B cell (primary cell): ENCODE results near the gene MRPL36. TPM values are rescaled to one million over a fixed set of nuclear protein-coding genes. Genes with fewer than 3 reads are reported as not detected.

Experiments used
- ATAC-seq: fragments of 200-7000 bp; cut with Tn5 transposase; one replicate; pipeline ENCODE4 v1.10.0; 2021; ENCODE audit warnings: low read depth, mild to moderate bottlenecking, moderate number of reproducible peaks, moderate library complexity
- CTCF ChIA-PET: fragments of 350-600 bp; sonication (Branson Sonifier 250); formaldehyde crosslinking; loops from one replicate; lab custom pipeline; 2021; ENCODE audit warnings: antibody characterized with exemption, inconsistent platforms; lab: Charles Lee
- POLR2A ChIA-PET: fragments of 350-600 bp; sonication (Branson Sonifier 250); formaldehyde crosslinking; loops from one replicate; lab custom pipeline; 2021; ENCODE audit warnings: antibody characterized with exemption; lab: Charles Lee
- DNase-seq: peaks from one replicate; pipeline ENCODE4 v3.0.0; 2013
- H2AFZ ChIP-seq: 2 replicates; pipeline ENCODE4 v1.6.1; 2012; ENCODE audit warnings: mild to moderate bottlenecking, low read depth, low read length; ENCODE audit not compliant: insufficient read depth, poor library complexity, severe bottlenecking
- H3K27ac ChIP-seq, 2 donors: 1 replicate in 1 of 2; 2 replicates in 1 of 2; pipeline ENCODE4 v1.5.1; 2012 to 2013; ENCODE audit warnings: low read length in 2 of 2, mild to moderate bottlenecking in 2 of 2, moderate library complexity in 1 of 2
- H3K27me3 ChIP-seq, 4 experiments: fragments of 200-600 bp in 1 of 4; sonication (generic) in 1 of 4; replicated peaks in 1 of 4; 1 replicate in 2 of 4; 2 replicates in 2 of 4; pipeline versions ENCODE4 v1.6.1 to v1.7.0; 2013 to 2016; ENCODE audit warnings: low read length in 3 of 4, mild to moderate bottlenecking in 2 of 4, mixed read lengths in 1 of 4, moderate library complexity in 1 of 4; ENCODE audit not compliant: insufficient read depth in 4 of 4, control insufficient read depth in 3 of 4; ENCODE audit errors: control extremely low read depth in 1 of 4
- H3K36me3 ChIP-seq, 2 experiments: replicated peaks in 1 of 2; 1 replicate in 1 of 2; 2 replicates in 1 of 2; pipeline versions ENCODE4 v1.6.1 to v1.7.1; 2013; ENCODE audit warnings: low read length in 1 of 2; ENCODE audit not compliant: insufficient read depth in 2 of 2, control insufficient read depth in 1 of 2; ENCODE audit errors: control extremely low read depth in 1 of 2, extremely low read depth in 1 of 2
- H3K4me1 ChIP-seq, 2 donors: fragments of 200-600 bp in 1 of 2; sonication (generic) in 1 of 2; 1 replicate in 1 of 2; 2 replicates in 1 of 2; pipeline versions ENCODE4 v1.5.1 to v1.6.1; 2013 to 2017; ENCODE audit warnings: low read length in 2 of 2; ENCODE audit not compliant: control insufficient read depth in 2 of 2, insufficient read depth in 2 of 2
- H3K4me2 ChIP-seq: replicated peaks from 2 replicates; pipeline ENCODE3; 2012; ENCODE audit warnings: mild to moderate bottlenecking, low read depth, low read length; ENCODE audit not compliant: poor library complexity, severe bottlenecking
- H3K4me3 ChIP-seq, 5 experiments: fragments of 200-600 bp in 1 of 5; sonication (generic) in 1 of 5; 1 replicate in 3 of 5; 2 replicates in 2 of 5; pipeline versions ENCODE4 v1.5.1 to v1.7.0; 2011 to 2016; ENCODE audit warnings: low read length in 4 of 5, mild to moderate bottlenecking in 4 of 5, low read depth in 2 of 5, control low read depth in 1 of 5, moderate library complexity in 1 of 5; ENCODE audit not compliant: insufficient read depth in 1 of 5; ENCODE audit errors: control extremely low read depth in 1 of 5, extremely low read depth in 1 of 5
- H3K79me2 ChIP-seq: fragments of 200-600 bp; sonication (generic); one replicate; pipeline ENCODE4 v1.6.0; 2016; ENCODE audit warnings: low read length; ENCODE audit not compliant: control insufficient read depth, insufficient read depth
- H3K9ac ChIP-seq: fragments of 200-600 bp; sonication (generic); 2 replicates; pipeline ENCODE4 v1.6.1; 2017; ENCODE audit warnings: mild to moderate bottlenecking, low read length, moderate library complexity
- H3K9me3 ChIP-seq, 3 donors: one replicate each; pipeline versions ENCODE4 v1.6.1 to v1.7.1; 2013; ENCODE audit warnings: low read length in 2 of 3; ENCODE audit not compliant: control insufficient read depth in 2 of 3, insufficient read depth in 1 of 3; ENCODE audit errors: control extremely low read depth in 1 of 3
- H4K20me1 ChIP-seq: 2 replicates; pipeline ENCODE4 v1.6.0; 2012; ENCODE audit warnings: mild to moderate bottlenecking, low read length; ENCODE audit not compliant: insufficient read depth, control insufficient read depth, poor library complexity, severe bottlenecking
- H3K27ac Mint-ChIP-seq: one replicate; pipeline ENCODE4 v1.8.0; 2021; ENCODE audit warnings: mixed read lengths
- H3K27me3 Mint-ChIP-seq: one replicate; pipeline ENCODE4 v1.8.0; 2021; ENCODE audit warnings: mixed read lengths
- H3K4me1 Mint-ChIP-seq: one replicate; pipeline ENCODE4 v1.8.0; 2021; ENCODE audit warnings: mixed read lengths
- H3K4me3 Mint-ChIP-seq: one replicate; pipeline ENCODE4 v1.8.0; 2021; ENCODE audit warnings: mixed read lengths
- H3K9me3 Mint-ChIP-seq: one replicate; pipeline ENCODE4 v1.8.0; 2022; ENCODE audit warnings: mixed read lengths; ENCODE audit not compliant: insufficient read depth
- EZH2 ChIP-seq: IDR thresholded peaks from 2 replicates; pipeline ENCODE4 v1.6.1; 2012; ENCODE audit warnings: borderline replicate concordance, low read depth, mild to moderate bottlenecking, moderate library complexity, low read length; ENCODE audit not compliant: insufficient read depth, poor library complexity, severe bottlenecking
- WGBS: methylation state at CpG from one replicate; pipeline ENCODE4 v1.1.5; 2013; ENCODE audit warnings: missing lambda C conversion rate; ENCODE audit not compliant: insufficient coverage; 5-methylcytosine and 5-hydroxymethylcytosine counted together
- intact Hi-C: fragments of 100-400 bp; cut with micrococcal nuclease; formaldehyde crosslinking; loops from one replicate; pipeline ENCODE4 v1.10.0; 2022
- polyA plus RNA-seq: library from polyadenylated mRNA; depleted of rRNA; stranded (reverse); fragments of >200 nt; gene quantifications from 2 replicates; pipeline ENCODE4 v1.2.3, GENCODE V29; 2012
- total RNA-seq, 2 donors: library from RNA; stranded (reverse); fragments of 120-200 nt in 1 of 2; gene quantifications; 1 replicate in 1 of 2; 2 replicates in 1 of 2; pipeline versions ENCODE4 v1.2.3 to v1.2.4, GENCODE V29; 2013 to 2022
- TF ChIP-seq, protein P1 (sequence below): fragments of 200-600 bp; IDR thresholded peaks from one replicate; pipeline ENCODE4 v1.8.0; 2022; ENCODE audit warnings: antibody characterized with exemption, mild to moderate bottlenecking

The MRPL36 gene
- total and polyA plus RNA-seq, 2 donors (not counting 1 experiment from before 2014, with no cell fraction given): 12.5 to 25.0 TPM

DNA sequence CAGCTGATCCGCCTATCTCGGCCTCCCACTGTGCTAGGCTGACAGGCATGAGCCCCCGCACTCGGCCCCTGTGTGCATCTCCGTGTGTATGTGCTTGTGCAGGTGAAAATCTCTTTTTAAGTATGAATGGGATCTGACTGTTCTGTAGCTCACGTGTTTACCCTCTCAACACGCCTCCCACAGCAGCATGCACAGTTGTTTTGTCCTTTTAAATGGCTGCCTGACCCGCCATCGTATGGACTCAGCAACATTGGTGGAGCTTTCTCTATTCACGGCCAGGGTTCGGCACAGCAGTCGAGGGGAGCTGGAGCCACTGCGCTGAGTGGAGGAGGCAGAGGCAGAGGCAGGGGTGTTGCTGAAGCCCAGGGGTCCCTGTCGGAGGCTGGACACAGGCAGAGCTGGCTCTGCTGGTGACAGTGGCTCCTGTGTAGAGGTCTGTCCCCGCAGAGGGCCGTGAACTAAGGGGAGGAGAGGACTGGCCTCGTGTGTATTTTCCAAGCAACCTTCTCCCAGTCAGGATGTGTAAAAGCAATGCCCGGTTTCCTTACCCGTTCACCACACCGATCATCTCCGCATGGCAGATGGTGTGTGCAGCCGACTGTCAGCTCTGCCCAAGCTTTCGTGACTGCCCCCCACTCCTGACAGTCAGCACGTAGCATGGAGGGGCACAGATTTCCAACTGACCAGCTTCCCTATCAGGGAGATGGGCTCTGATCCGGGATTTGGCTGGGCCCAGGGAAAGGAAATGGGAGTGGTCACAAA, 37.3 kb downstream of the MRPL36 start:
- WGBS: 84% methylated on average over 22 of the region's 25 CpGs
- no peak for TF ChIP-seq EZH2
- TF ChIP-seq, protein P1, sequence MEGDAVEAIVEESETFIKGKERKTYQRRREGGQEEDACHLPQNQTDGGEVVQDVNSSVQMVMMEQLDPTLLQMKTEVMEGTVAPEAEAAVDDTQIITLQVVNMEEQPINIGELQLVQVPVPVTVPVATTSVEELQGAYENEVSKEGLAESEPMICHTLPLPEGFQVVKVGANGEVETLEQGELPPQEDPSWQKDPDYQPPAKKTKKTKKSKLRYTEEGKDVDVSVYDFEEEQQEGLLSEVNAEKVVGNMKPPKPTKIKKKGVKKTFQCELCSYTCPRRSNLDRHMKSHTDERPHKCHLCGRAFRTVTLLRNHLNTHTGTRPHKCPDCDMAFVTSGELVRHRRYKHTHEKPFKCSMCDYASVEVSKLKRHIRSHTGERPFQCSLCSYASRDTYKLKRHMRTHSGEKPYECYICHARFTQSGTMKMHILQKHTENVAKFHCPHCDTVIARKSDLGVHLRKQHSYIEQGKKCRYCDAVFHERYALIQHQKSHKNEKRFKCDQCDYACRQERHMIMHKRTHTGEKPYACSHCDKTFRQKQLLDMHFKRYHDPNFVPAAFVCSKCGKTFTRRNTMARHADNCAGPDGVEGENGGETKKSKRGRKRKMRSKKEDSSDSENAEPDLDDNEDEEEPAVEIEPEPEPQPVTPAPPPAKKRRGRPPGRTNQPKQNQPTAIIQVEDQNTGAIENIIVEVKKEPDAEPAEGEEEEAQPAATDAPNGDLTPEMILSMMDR: no peak
- Histone ChIP-seq H3K79me2 (no peaks in the 10 kb centered on the region), H4K20me1 (no peaks in the 10 kb centered on the region), H3K4me2 (no peak overlapping the region), H3K4me1 (peaks cover 3 to 6% of the 10 kb centered on the region in 2 donors), H3K27me3 (peaks cover 0 to 20% (median 2%) of the 10 kb centered on the region in 4 experiments), H3K9ac (no peak overlapping the region), H3K36me3 (no peaks in the 10 kb centered on the region), H2AFZ (no peak overlapping the region), H3K4me3 (no peak overlapping the region), H3K27ac (no peak overlapping the region), H3K9me3 (peaks cover 0 to 21% (median 0%) of the 10 kb centered on the region in 3 donors)
- peaks cover 8% of the 10 kb centered on the region for H3K9me3 Mint-ChIP-seq
- POLR2A ChIA-PET: no interaction called here
- DNase-seq: no peak
- peaks cover 24% of the 10 kb centered on the region for H3K27me3 Mint-ChIP-seq
- no peaks in the 10 kb centered on the region for H3K4me1 Mint-ChIP-seq
- intact Hi-C loops: loop anchor here (10.0 kb wide), 1 partner anchor 272 kb away; no protein-coding TSS in a partner anchor
- no peak overlapping the region for H3K27ac Mint-ChIP-seq
- ATAC-seq: no peak
- H3K4me3 Mint-ChIP-seq: no peak overlapping the region
- CTCF ChIA-PET: no interaction called here

DNA sequence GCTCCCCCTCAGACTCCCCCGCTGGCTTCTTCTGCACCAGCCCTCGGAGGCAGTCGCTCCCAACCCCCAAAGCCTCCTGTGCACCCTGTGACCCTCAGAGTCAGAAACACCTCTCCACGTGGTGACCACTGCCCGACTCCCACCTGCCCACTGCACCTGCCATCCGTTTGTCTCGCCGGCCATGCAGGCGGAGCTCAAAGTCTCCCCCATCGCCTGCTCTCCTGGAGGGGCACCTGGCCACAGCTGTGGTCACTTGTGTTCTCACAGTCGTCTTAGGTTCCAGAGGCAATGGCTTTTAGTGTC, 38.2 kb downstream of the MRPL36 start:
- CTCF ChIA-PET: no interaction called here
- Histone ChIP-seq H3K9me3 (peaks cover 0 to 21% (median 0%) of the 10 kb centered on the region in 3 donors), H4K20me1 (no peaks in the 10 kb centered on the region), H3K4me2 (no peak overlapping the region), H3K4me1 (peaks cover 3 to 6% of the 10 kb centered on the region in 2 donors), H3K79me2 (no peaks in the 10 kb centered on the region), H2AFZ (no peak overlapping the region), H3K9ac (no peak overlapping the region), H3K27me3 (peaks cover 0 to 16% (median 1%) of the 10 kb centered on the region in 4 experiments), H3K36me3 (no peaks in the 10 kb centered on the region), H3K27ac (no peak overlapping the region), H3K4me3 (no peak overlapping the region)
- ATAC-seq: no peak
- no peak for DNase-seq
- Mint-ChIP-seq H3K4me3 (no peak overlapping the region), H3K27me3 (peaks cover 24% of the 10 kb centered on the region), H3K9me3 (peaks cover 8% of the 10 kb centered on the region), H3K4me1 (no peaks in the 10 kb centered on the region), H3K27ac (no peak overlapping the region)
- WGBS: 84% methylated on average over 10 of the region's 11 CpGs
- POLR2A ChIA-PET: no interaction called here
- intact Hi-C loops: loop anchor here (10.0 kb wide), 1 partner anchor 273 kb away; no protein-coding TSS in a partner anchor
- TF ChIP-seq, protein P1: no peak
- no peak for TF ChIP-seq EZH2
